ENCODE data around the gene KIF22.
A peak's percentile ranks its signal among the peaks of the same experiment; 100 is the strongest.

The KIF22 gene

GRCh38 chr16:29843931-29844330 lies 53.4 kb downstream of the KIF22 start:
- no peak for DNase-seq

GRCh38 chr16:29844575-29845331 lies 54.2 kb downstream of the KIF22 start:
- no peak for DNase-seq

- no peak for DNase-seq
Observed at GRCh38 chr16:29845656-29846055, 55.1 kb downstream of the KIF22 start.

- peak; percentile 52 for DNase-seq
Observed at GRCh38 chr16:29848420-29849297, 58.1 kb downstream of the KIF22 start.

GRCh38 chr16:29849505-29849904 lies 59.0 kb downstream of the KIF22 start:
- DNase-seq: no peak

GRCh38 chr16:29850998-29851397 lies 60.4 kb downstream of the KIF22 start:
- no peak for DNase-seq

GRCh38 chr16:29852654-29853053 lies 62.1 kb downstream of the KIF22 start:
- DNase-seq: peak; percentile 59

- no peak for DNase-seq
Observed at GRCh38 chr16:29854520-29855100, 64.1 kb downstream of the KIF22 start.
